A549 (cell line): Measurements from ENCODE around the gene GDF7. TPM values are rescaled to one million over a fixed set of nuclear protein-coding genes. Genes with fewer than 3 reads are reported as not detected.

ENCODE experiments used
- ATAC-seq, 2 experiments: fragments of 200-7000 bp in 1 of 2; fragments of >200 bp in 1 of 2; cut with Nextera tagmentation in 1 of 2; cut with Tn5 transposase in 1 of 2; 3 replicates each; pipeline versions ENCODE4 v1.8.0 to v1.9.1; 2018 to 2020; ENCODE audit warnings: mild to moderate bottlenecking in 1 of 2, moderate library complexity in 1 of 2
- CTCF ChIA-PET: fragments of 300-600 bp; sonication (Branson Sonifier 250); formaldehyde crosslinking; extraction: SDS; loops from one replicate; lab custom pipeline; 2021; ENCODE audit warnings: antibody characterized with exemption, inconsistent platforms; lab: Yijun Ruan, JAX
- POLR2A ChIA-PET: fragments of 350-600 bp; formaldehyde crosslinking; extraction: SDS; loops from one replicate; lab custom pipeline; 2021; ENCODE audit warnings: antibody characterized with exemption, inconsistent platforms; lab: Yijun Ruan, JAX
- DNase-seq, 2 experiments: peaks; one replicate each; pipeline versions ENCODE4 v3.0.0 to v3.0.0-alpha.2; 2011 to 2016; ENCODE audit warnings: low read depth in 1 of 2, low spot score in 1 of 2
- FAIRE-seq: peaks from 2 replicates; lab custom pipeline; 2011; peaks lifted over from hg19 to GRCh38; lab: Jason Lieb, UNC
- H3K27ac ChIP-seq, 2 experiments: fragments of >200 bp; sonication (Bioruptor Twin); formaldehyde crosslinking; 3 replicates each; pipeline ENCODE4 v1.5.1; 2016 to 2017
- H3K4me1 ChIP-seq: fragments of >200 bp; sonication (Bioruptor Twin); formaldehyde crosslinking; 3 replicates; pipeline ENCODE4 v1.6.1; 2016
- H3K4me2 ChIP-seq: fragments of >200 bp; sonication (Bioruptor Twin); formaldehyde crosslinking; 3 replicates; pipeline ENCODE4 v1.6.1; 2016
- H3K4me3 ChIP-seq: fragments of >200 bp; sonication (Bioruptor Twin); formaldehyde crosslinking; 3 replicates; pipeline ENCODE4 v1.5.1; 2016
- H3K9me3 ChIP-seq: fragments of >200 bp; sonication (Bioruptor Twin); formaldehyde crosslinking; 3 replicates; pipeline ENCODE4 v1.6.1; 2016
- CBX2 ChIP-seq: fragments of 200-600 bp; sonication (generic); IDR thresholded peaks from 2 replicates; pipeline ENCODE4 v1.6.1; 2016; ENCODE audit warnings: low read depth, mild to moderate bottlenecking, borderline replicate concordance
- CHD2 ChIP-seq: fragments of 150-350 bp; IDR thresholded peaks from 2 replicates; pipeline ENCODE4 v1.6.1; 2014; ENCODE audit warnings: low read length; ENCODE audit not compliant: partially characterized antibody
- ESRRA ChIP-seq: fragments of 150-350 bp; IDR thresholded peaks from 2 replicates; pipeline ENCODE4 v1.6.1; 2014; ENCODE audit warnings: mild to moderate bottlenecking, low read length, borderline replicate concordance
- FOXS1 ChIP-seq: fragments of 250-450 bp; sonication (Bioruptor Pico); IDR thresholded peaks from 2 replicates; pipeline ENCODE4 v1.5.0; 2020; ENCODE audit warnings: mild to moderate bottlenecking, moderate library complexity
- GATA3 ChIP-seq: IDR thresholded peaks from 2 replicates; pipeline ENCODE4 v1.6.1; 2012; ENCODE audit warnings: borderline replicate concordance
- HEYL ChIP-seq: fragments of 250-450 bp; sonication (Bioruptor Pico); IDR thresholded peaks from 2 replicates; pipeline ENCODE4 v1.8.0; 2021; ENCODE audit warnings: mild to moderate bottlenecking, moderate library complexity
- HOXA7 ChIP-seq: fragments of 250-450 bp; sonication (Bioruptor Pico); IDR thresholded peaks from 2 replicates; pipeline ENCODE4 v1.5.0; 2020; ENCODE audit warnings: mild to moderate bottlenecking, moderate library complexity
- JUN ChIP-seq, 2 experiments: fragments of >200 bp; sonication (Bioruptor Twin); formaldehyde crosslinking; IDR thresholded peaks; 2 replicates in 1 of 2; 3 replicates in 1 of 2; pipeline ENCODE4 v1.6.1; 2016 to 2017
- JUNB ChIP-seq: fragments of >200 bp; sonication (Bioruptor Twin); formaldehyde crosslinking; IDR thresholded peaks from 2 replicates; pipeline ENCODE4 v1.6.1; 2016
- KDM1A ChIP-seq: fragments of 200-600 bp; sonication (generic); IDR thresholded peaks from 2 replicates; pipeline ENCODE4 v1.6.1; 2016; ENCODE audit warnings: low read depth, mild to moderate bottlenecking
- MAFK ChIP-seq: fragments of 450-650 bp; IDR thresholded peaks from 2 replicates; pipeline ENCODE4 v1.6.1; 2014; ENCODE audit not compliant: partially characterized antibody
- MAZ ChIP-seq: fragments of 150-350 bp; IDR thresholded peaks from 2 replicates; pipeline ENCODE4 v1.6.1; 2014; ENCODE audit warnings: antibody characterized with exemption, low read depth, low read length, borderline replicate concordance
- MYC ChIP-seq: IDR thresholded peaks from 2 replicates; pipeline ENCODE4 v1.6.1; 2012; ENCODE audit warnings: mild to moderate bottlenecking, inconsistent platforms, low read length, improper control_type of control experiment, borderline replicate concordance
- PBX3 ChIP-seq: IDR thresholded peaks from 2 replicates; pipeline ENCODE4 v1.6.1; 2012
- POLR2A ChIP-seq: IDR thresholded peaks from 2 replicates; pipeline ENCODE4 v1.6.1; 2012; ENCODE audit warnings: mild to moderate bottlenecking, low read length
- RNF2 ChIP-seq: fragments of 200-600 bp; sonication (generic); IDR thresholded peaks from 2 replicates; pipeline ENCODE4 v1.6.1; 2016; ENCODE audit warnings: low read depth, mild to moderate bottlenecking, antibody characterized with exemption, moderate library complexity, borderline replicate concordance
- SREBF2 ChIP-seq: fragments of 450-650 bp; IDR thresholded peaks from 2 replicates; pipeline ENCODE4 v1.6.1; 2014; ENCODE audit warnings: mild to moderate bottlenecking, moderate library complexity
- TP53 ChIP-seq: fragments of 250-450 bp; sonication (Bioruptor Pico); IDR thresholded peaks from 2 replicates; pipeline ENCODE4 v1.5.0; 2021; ENCODE audit warnings: mild to moderate bottlenecking, moderate library complexity
- ZC3H11A ChIP-seq: fragments of 450-650 bp; IDR thresholded peaks from 2 replicates; pipeline ENCODE4 v1.6.1; 2014; ENCODE audit warnings: antibody characterized with exemption, mild to moderate bottlenecking
- ZSCAN20 ChIP-seq: fragments of 250-450 bp; sonication (Bioruptor Pico); IDR thresholded peaks from 2 replicates; pipeline ENCODE4 v1.8.0; 2022; ENCODE audit warnings: mild to moderate bottlenecking, moderate library complexity
- WGBS: methylation state at CpG from one replicate; pipeline ENCODE4 v1.1.6; 2017; ENCODE audit errors: missing lambda C conversion rate; 5-methylcytosine and 5-hydroxymethylcytosine counted together
- polyA plus RNA-seq, 4 experiments: library from polyadenylated mRNA; depleted of rRNA in 3 of 4; stranded (reverse); fragments of >200 nt; fragmentation: RNase III in 1 of 4; extraction: RNeasy Plus Mini Kit Qiagen cat#74134 plus additional on column Dnase treatment in 1 of 4; gene quantifications; 2 replicates in 3 of 4; 3 replicates in 1 of 4; pipeline ENCODE4 v1.2.3, GENCODE V29; 2011 to 2017
- TF ChIP-seq, protein P1 (sequence below): fragments of 250-450 bp; sonication (Bioruptor Pico); IDR thresholded peaks from 2 replicates; pipeline ENCODE4 v1.5.0; 2021; ENCODE audit warnings: mild to moderate bottlenecking, moderate library complexity, borderline replicate concordance
- TF ChIP-seq, protein P2 (sequence below): fragments of >200 bp; sonication (Bioruptor Twin); formaldehyde crosslinking; IDR thresholded peaks from 3 replicates; pipeline ENCODE4 v1.5.1; 2016
- TF ChIP-seq, protein P3 (sequence below): fragments of 150-350 bp; IDR thresholded peaks from 2 replicates; pipeline ENCODE4 v1.6.1; 2014; ENCODE audit warnings: low read depth, mild to moderate bottlenecking, low read length

The GDF7 gene
- polyA plus RNA-seq, 2 of the 4 experiments (the other 2 are of a cell fraction): 0.03 to 0.05 TPM

DNA sequence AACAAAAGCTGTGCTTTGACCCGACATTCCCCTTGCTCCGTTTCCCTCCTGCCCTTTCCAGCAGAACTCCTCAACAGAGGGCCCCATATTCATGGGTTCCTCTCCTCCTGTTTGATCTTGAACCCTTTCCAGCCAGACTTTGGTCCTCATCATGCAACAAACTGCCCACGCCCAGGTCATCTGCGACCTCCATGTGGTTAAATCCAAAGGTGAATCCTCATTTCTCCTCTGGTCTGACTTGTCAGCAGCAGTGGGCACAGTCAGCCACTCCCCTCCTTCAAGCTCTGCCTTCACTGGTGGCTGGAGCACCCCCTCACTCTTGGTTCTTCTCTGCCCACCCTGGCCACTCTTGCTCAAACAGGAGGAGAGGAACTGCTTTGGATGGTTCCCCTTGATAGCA lies 18.7 kb upstream of the GDF7 start:
- Histone ChIP-seq H3K4me3 (no peak overlapping the region), H3K4me1 (peaks cover 12% of the 10 kb centered on the region; the same call in 2 of the 3 replicates), H3K27ac (no peak overlapping the region), H3K9me3 (no peaks in the 10 kb centered on the region), H3K4me2 (no peak overlapping the region)
- TF ChIP-seq JUNB: no peak
- no peak for TF ChIP-seq RNF2
- no peak for TF ChIP-seq GATA3
- TF ChIP-seq, protein P1, sequence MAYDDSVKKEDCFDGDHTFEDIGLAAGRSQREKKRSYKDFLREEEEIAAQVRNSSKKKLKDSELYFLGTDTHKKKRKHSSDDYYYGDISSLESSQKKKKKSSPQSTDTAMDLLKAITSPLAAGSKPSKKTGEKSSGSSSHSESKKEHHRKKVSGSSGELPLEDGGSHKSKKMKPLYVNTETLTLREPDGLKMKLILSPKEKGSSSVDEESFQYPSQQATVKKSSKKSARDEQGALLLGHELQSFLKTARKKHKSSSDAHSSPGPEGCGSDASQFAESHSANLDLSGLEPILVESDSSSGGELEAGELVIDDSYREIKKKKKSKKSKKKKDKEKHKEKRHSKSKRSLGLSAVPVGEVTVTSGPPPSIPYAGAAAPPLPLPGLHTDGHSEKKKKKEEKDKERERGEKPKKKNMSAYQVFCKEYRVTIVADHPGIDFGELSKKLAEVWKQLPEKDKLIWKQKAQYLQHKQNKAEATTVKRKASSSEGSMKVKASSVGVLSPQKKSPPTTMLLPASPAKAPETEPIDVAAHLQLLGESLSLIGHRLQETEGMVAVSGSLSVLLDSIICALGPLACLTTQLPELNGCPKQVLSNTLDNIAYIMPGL (CRISPR knock-in tag): no peak
- TF ChIP-seq MYC: no peak
- TF ChIP-seq, protein P2, sequence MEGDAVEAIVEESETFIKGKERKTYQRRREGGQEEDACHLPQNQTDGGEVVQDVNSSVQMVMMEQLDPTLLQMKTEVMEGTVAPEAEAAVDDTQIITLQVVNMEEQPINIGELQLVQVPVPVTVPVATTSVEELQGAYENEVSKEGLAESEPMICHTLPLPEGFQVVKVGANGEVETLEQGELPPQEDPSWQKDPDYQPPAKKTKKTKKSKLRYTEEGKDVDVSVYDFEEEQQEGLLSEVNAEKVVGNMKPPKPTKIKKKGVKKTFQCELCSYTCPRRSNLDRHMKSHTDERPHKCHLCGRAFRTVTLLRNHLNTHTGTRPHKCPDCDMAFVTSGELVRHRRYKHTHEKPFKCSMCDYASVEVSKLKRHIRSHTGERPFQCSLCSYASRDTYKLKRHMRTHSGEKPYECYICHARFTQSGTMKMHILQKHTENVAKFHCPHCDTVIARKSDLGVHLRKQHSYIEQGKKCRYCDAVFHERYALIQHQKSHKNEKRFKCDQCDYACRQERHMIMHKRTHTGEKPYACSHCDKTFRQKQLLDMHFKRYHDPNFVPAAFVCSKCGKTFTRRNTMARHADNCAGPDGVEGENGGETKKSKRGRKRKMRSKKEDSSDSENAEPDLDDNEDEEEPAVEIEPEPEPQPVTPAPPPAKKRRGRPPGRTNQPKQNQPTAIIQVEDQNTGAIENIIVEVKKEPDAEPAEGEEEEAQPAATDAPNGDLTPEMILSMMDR: no peak
- TF ChIP-seq, protein P3, sequence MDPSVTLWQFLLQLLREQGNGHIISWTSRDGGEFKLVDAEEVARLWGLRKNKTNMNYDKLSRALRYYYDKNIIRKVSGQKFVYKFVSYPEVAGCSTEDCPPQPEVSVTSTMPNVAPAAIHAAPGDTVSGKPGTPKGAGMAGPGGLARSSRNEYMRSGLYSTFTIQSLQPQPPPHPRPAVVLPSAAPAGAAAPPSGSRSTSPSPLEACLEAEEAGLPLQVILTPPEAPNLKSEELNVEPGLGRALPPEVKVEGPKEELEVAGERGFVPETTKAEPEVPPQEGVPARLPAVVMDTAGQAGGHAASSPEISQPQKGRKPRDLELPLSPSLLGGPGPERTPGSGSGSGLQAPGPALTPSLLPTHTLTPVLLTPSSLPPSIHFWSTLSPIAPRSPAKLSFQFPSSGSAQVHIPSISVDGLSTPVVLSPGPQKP: no peak
- no peak for TF ChIP-seq CBX2
- TF ChIP-seq PBX3: no peak
- ATAC-seq (no peak), DNase-seq (no peak), FAIRE-seq (no peak)
- CTCF ChIA-PET: interaction anchor here (0.6 to 12.0 kb wide), 14 partner anchors 15 to 269 kb away, joined by 3 to 195 read pairs (median 6); partner anchors contain the start of genes GDF7 and RHOB
- 94% methylated on average over 4 of the region's 4 CpGs for WGBS
- POLR2A ChIA-PET: interaction anchor here (7.0 kb wide), 1 partner anchor 201 kb away, joined by 73 read pairs; the partner anchor contains the start of gene RHOB

GRCh38 chr2:20648831-20649230 lies 18.1 kb upstream of the GDF7 start:
- POLR2A ChIA-PET: interaction anchor here (7.0 kb wide), 1 partner anchor 201 kb away, joined by 73 read pairs; the partner anchor contains the start of gene RHOB
- H3K9me3 ChIP-seq: no peaks in the 10 kb centered on the region
- ATAC-seq: no peak
- no peak for DNase-seq
- TF ChIP-seq JUNB (no peak), ESRRA (no peak), ZC3H11A (no peak), KDM1A (no peak), HOXA7 (no peak), FOXS1 (no peak), POLR2A (no peak), MAFK (no peak), GATA3 (no peak), JUN (IDR thresholded peaks at IDR 0.05) (no peak), SREBF2 (no peak), MAZ (no peak), TP53 (CRISPR knock-in tag) (no peak), HEYL (CRISPR knock-in tag) (no peak), ZSCAN20 (no peak), CHD2 (no peak)
- TF ChIP-seq, protein P3: no peak
- TF ChIP-seq, protein P1 (CRISPR knock-in tag): no peak
- FAIRE-seq: no peak
- no peak overlapping the region for H3K4me2 ChIP-seq
- no peak overlapping the region for H3K27ac ChIP-seq
- peaks cover 12% of the 10 kb centered on the region; the same call in 2 of the 3 replicates for H3K4me1 ChIP-seq
- CTCF ChIA-PET: interaction anchor here (0.8 to 12.0 kb wide), 18 partner anchors 9 to 270 kb away, joined by 3 to 195 read pairs (median 4); partner anchors contain the start of genes GDF7 and RHOB
- WGBS: 96% methylated on average over 9 of the region's 9 CpGs
- H3K4me3 ChIP-seq: no peak overlapping the region
